RWPE1 (cell line): ENCODE data around the gene RHBDD1.
"Not testable (repeated sequence)": the region's sequence is repeated elsewhere in the genome, so short reads cannot be mapped to it uniquely, and the experiment has no call there.

ENCODE experiments used
- CTCF ChIA-PET: fragments of 350-600 bp; sonication (Branson Sonifier 250); formaldehyde crosslinking; extraction: SDS; loops from one replicate; lab custom pipeline; 2021; lab: Yijun Ruan, JAX
- POLR2A ChIA-PET: fragments of 400-600 bp; formaldehyde crosslinking; extraction: SDS; loops from one replicate; lab custom pipeline; 2020; ENCODE audit warnings: antibody characterized with exemption; ENCODE audit not compliant: low non-redundant PET; lab: Yijun Ruan, JAX
- DNase-seq: peaks from one replicate; pipeline ENCODE4 v3.0.0; 2012; ENCODE audit warnings: low spot score
- H3K27ac ChIP-seq: fragments of 450-650 bp; 2 replicates; pipeline ENCODE4 v1.5.1; 2017
- TF ChIP-seq, protein P1 (sequence below): fragments of 450-650 bp; conservative IDR thresholded peaks from 2 replicates; pipeline ENCODE4 v1.5.1; 2017; ENCODE audit warnings: low read depth, mild to moderate bottlenecking

Gene RHBDD1

DNA sequence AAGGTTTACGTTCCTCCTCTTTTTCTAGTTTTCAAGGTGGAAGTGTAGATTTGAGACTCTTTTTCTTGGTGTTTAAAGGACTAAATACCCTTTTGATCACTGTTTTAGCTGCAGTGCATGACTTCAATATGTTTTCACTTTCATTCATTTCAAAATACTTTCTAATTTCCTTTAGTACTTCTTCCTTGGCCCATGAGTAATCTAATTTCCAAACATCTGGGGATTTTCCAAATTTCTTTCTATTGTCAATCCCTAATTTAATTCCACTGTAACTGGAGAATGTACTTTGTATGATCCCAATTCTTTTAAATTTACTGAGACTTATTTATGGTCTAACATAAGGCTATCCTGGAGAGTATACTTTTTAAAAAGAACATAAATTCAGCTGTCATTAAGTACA is 3.8 kb upstream of the RHBDD1 start:
- TF ChIP-seq, protein P1, sequence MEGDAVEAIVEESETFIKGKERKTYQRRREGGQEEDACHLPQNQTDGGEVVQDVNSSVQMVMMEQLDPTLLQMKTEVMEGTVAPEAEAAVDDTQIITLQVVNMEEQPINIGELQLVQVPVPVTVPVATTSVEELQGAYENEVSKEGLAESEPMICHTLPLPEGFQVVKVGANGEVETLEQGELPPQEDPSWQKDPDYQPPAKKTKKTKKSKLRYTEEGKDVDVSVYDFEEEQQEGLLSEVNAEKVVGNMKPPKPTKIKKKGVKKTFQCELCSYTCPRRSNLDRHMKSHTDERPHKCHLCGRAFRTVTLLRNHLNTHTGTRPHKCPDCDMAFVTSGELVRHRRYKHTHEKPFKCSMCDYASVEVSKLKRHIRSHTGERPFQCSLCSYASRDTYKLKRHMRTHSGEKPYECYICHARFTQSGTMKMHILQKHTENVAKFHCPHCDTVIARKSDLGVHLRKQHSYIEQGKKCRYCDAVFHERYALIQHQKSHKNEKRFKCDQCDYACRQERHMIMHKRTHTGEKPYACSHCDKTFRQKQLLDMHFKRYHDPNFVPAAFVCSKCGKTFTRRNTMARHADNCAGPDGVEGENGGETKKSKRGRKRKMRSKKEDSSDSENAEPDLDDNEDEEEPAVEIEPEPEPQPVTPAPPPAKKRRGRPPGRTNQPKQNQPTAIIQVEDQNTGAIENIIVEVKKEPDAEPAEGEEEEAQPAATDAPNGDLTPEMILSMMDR = no peak
- POLR2A ChIA-PET = no interaction called here
- no peak overlapping the region for H3K27ac ChIP-seq
- CTCF ChIA-PET = no interaction called here
- DNase-seq = no peak

- ChIA-PET POLR2A (interaction anchor here (0.6 kb wide), 1 partner anchor 259 kb away, joined by 3 read pairs; no protein-coding TSS in a partner anchor), CTCF (interaction anchor here (1.0 kb wide), 2 partner anchors 11 to 32 kb away, joined by 3 to 4 read pairs; no protein-coding TSS in a partner anchor)
- peak overlapping the region; percentile 98 for H3K27ac ChIP-seq
- DNase-seq = not testable (repeated sequence)
These were observed 974 bp upstream of the RHBDD1 start for GRCh38 chr2:226834880-226835279.

DNA sequence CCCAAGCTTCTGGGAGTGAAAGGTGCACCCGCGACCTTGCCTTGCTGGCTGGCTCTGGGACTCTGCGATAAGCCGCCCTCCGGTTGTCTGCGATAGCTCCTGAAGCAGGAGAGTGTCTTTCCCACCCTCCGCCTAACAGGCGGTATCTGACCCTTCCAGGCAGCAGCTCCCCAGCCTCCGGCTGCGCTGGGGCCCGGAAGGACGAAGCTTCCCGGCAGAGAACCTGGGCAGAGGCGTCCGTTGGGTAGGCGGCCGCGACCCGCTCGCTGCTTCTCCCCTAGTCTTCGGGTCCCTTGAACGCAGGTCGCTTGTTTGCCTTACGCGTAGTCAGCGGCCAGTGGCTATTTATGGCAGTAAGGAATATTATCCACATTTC is 446 bp upstream of the RHBDD1 start:
- TF ChIP-seq, protein P1 = no peak
- ChIA-PET POLR2A (interaction anchor here (0.6 kb wide), 2 partner anchors 258 to 853 kb away, joined by 3 read pairs; no protein-coding TSS in a partner anchor), CTCF (interaction anchor here (1.0 kb wide), 1 partner anchor 11 kb away, joined by 3 read pairs; no protein-coding TSS in a partner anchor)
- H3K27ac ChIP-seq = peak overlapping the region; percentile 98
- DNase-seq = peak; percentile 42

DNA sequence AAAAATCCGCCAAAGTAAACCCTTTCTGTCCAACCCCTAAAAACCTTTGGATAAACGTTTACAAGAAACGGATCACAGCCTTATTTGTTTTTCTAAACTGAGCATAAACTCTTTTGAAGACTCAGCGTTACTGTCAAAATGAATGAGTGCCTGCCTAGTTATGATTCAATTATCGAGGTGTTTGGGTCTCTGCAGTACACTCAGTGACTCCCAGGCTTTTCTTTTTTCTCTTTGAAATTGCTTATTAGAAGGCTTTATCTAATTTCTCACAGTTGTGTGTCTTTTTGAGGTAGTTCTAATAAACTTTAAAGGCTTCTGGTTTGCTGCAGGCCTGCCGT is 663 bp downstream of the RHBDD1 start:
- H3K27ac ChIP-seq = peak overlapping the region; percentile 98
- CTCF ChIA-PET = interaction anchor here (0.7 kb wide), 1 partner anchor 144 kb away, joined by 3 read pairs; no protein-coding TSS in a partner anchor
- no peak for DNase-seq
- POLR2A ChIA-PET = interaction anchor here (0.7 kb wide), 1 partner anchor 23 kb away, joined by 3 read pairs; no protein-coding TSS in a partner anchor
- TF ChIP-seq, protein P1 = no peak

- POLR2A ChIA-PET = no interaction called here
- TF ChIP-seq, protein P1 = no peak
- DNase-seq = no peak
- H3K27ac ChIP-seq = peak overlapping the region; percentile 63
- CTCF ChIA-PET = interaction anchor here (0.7 kb wide), 1 partner anchor 143 kb away, joined by 3 read pairs; no protein-coding TSS in a partner anchor
These were observed 1.5 kb downstream of the RHBDD1 start for GRCh38 chr2:226837334-226837733.

DNA sequence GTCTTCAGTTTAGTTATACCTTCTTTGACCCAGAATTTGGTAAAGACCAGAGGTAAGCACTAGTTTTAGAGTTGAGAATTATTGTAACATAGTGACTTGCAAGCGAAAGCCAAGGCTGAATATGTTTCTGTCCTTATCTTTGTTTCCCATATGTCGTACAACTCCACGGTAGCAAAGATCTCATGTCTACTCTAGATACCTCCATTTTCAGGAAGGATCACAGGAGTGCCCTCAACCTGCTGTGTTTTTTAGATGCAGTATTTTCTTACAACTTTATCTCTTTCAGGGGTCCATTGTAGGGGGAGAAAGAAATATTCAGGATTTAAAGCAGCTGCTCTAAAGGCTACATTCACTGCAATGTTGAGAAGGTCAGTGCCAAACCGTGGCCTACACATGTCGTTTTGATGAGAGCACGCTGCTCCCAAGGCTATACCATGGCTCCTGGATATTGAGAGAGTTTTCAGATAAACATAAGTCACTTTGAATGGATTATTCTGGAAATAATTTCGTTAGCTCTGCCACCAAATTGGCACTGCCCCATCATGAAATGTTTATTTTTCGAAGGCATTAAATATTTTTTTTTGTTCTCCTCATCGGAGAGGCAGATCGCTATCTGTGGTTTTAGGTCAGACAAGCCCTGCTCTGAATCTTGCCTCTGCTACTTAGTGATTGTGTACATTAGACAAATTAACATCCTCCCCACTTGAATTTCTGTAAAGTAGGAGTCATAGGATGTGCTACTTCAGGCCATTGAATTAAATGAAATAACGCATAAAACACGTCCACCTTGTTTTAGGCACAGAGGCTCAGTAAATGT is 2.1 kb downstream of the RHBDD1 start:
- peak overlapping the region; percentile 63 for H3K27ac ChIP-seq
- POLR2A ChIA-PET = no interaction called here
- TF ChIP-seq, protein P1 = no peak
- CTCF ChIA-PET = interaction anchor here (0.7 kb wide), 1 partner anchor 9 kb away, joined by 5 read pairs; no protein-coding TSS in a partner anchor
- no peak for DNase-seq
